ENCODE results near the gene WAPL. TPM values are rescaled to one million over a fixed set of nuclear protein-coding genes. Genes with fewer than 3 reads are reported as not detected.
A peak's percentile ranks its signal among the peaks of the same experiment; 100 is the strongest.

Gene WAPL
- total RNA-seq, 2 experiments from 2014 or later, result 51.1 to 75.7 TPM

GRCh38 chr10:86400705-86401587 is 120.6 kb downstream of the WAPL start:
- Histone ChIP-seq H3K79me2 (ENCODE audit: insufficient read depth, low read depth, low read length) (no peaks in the 10 kb centered on the region; the same call in 1 of the 2 replicates), H3K36me3 (ENCODE audit: insufficient read depth, low read length) (no peaks in the 10 kb centered on the region), H3K4me3 (ENCODE audit: low read depth, low read length, poor library complexity, severe bottlenecking) (peak overlapping the region; percentile 82), H3K9me2 (ENCODE audit: insufficient read depth, low read length) (no peaks in the 10 kb centered on the region), H3K27ac (ENCODE audit: low read depth, low read length, poor library complexity, severe bottlenecking) (peak overlapping the region; percentile 81), H2AFZ (ENCODE audit: low read length) (peak overlapping the region; percentile 59; the same call in 1 of the 2 replicates), H3K9me3 (ENCODE audit: low read length) (no peaks in the 10 kb centered on the region), H4K20me1 (ENCODE audit: insufficient read depth, low read length) (no peaks in the 10 kb centered on the region), H3K4me2 (ENCODE audit: low read length) (peak overlapping the region; percentile 88), H3K4me1 (ENCODE audit: insufficient read depth, low read length, poor library complexity, severe bottlenecking) (peaks cover 64% of the 10 kb centered on the region)
- ChIA-PET CTCF (ENCODE audit: unreplicated experiment) (interaction anchor here (0.6 to 2.6 kb wide), 7 partner anchors 10 to 179 kb away, joined by 3 to 13 read pairs (median 6); no protein-coding TSS in a partner anchor), POLR2A (interaction anchor here (0.5 to 7.2 kb wide), 17 partner anchors 9 to 321 kb away, joined by 3 to 113 read pairs (median 5); no protein-coding TSS in a partner anchor)
- BruUV-seq (replicated peaks), result TSS peak; percentile 29
- peak; percentile 59 for DNase-seq (ENCODE audit: low spot score)
- intact Hi-C loops (cut with micrococcal nuclease; ENCODE audit: unreplicated experiment), result loop anchor here (1.0 to 2.0 kb wide), 5 partner anchors 9 to 184 kb away; partner anchors contain the start of gene WAPL
- peak; percentile 22; the same call in 1 of the 2 replicates for TF ChIP-seq CTCF (conservative IDR thresholded peaks at IDR 0.05; ENCODE audit: low read length)
- TF ChIP-seq EZH2phosphoT487 (IDR thresholded peaks at IDR 0.05; ENCODE audit: borderline replicate concordance, low read depth, low read length), result no peak

GRCh38 chr10:86399879-86400704 is 121.5 kb downstream of the WAPL start:
- Histone ChIP-seq H3K4me2 (ENCODE audit: low read length) (peak overlapping the region; percentile 88), H2AFZ (ENCODE audit: low read length) (peak overlapping the region; percentile 74), H3K36me3 (ENCODE audit: insufficient read depth, low read length) (no peaks in the 10 kb centered on the region), H3K4me3 (ENCODE audit: low read depth, low read length, poor library complexity, severe bottlenecking) (peak overlapping the region; percentile 82), H3K79me2 (ENCODE audit: insufficient read depth, low read depth, low read length) (no peaks in the 10 kb centered on the region; the same call in 1 of the 2 replicates), H4K20me1 (ENCODE audit: insufficient read depth, low read length) (no peaks in the 10 kb centered on the region), H3K27ac (ENCODE audit: low read depth, low read length, poor library complexity, severe bottlenecking) (peak overlapping the region; percentile 81), H3K9me2 (ENCODE audit: insufficient read depth, low read length) (no peaks in the 10 kb centered on the region), H3K9me3 (ENCODE audit: low read length) (no peaks in the 10 kb centered on the region), H3K4me1 (ENCODE audit: insufficient read depth, low read length, poor library complexity, severe bottlenecking) (peaks cover 69% of the 10 kb centered on the region)
- ChIA-PET CTCF (ENCODE audit: unreplicated experiment) (interaction anchor here (0.9 to 2.6 kb wide), 7 partner anchors 9 to 184 kb away, joined by 3 to 13 read pairs (median 6); no protein-coding TSS in a partner anchor), POLR2A (interaction anchor here (0.6 to 7.2 kb wide), 17 partner anchors 8 to 286 kb away, joined by 3 to 113 read pairs (median 4); no protein-coding TSS in a partner anchor)
- intact Hi-C loops (cut with micrococcal nuclease; ENCODE audit: unreplicated experiment), result loop anchor here (1.0 to 10.0 kb wide), 6 partner anchors 8 to 695 kb away; partner anchors contain the start of genes GLUD1, SHLD2 and WAPL
- TF ChIP-seq CTCF (conservative IDR thresholded peaks at IDR 0.05; ENCODE audit: low read length), result peak; percentile 90
- no peak for TF ChIP-seq EZH2phosphoT487 (IDR thresholded peaks at IDR 0.05; ENCODE audit: borderline replicate concordance, low read depth, low read length)
- DNase-seq (ENCODE audit: low spot score), result peak; percentile 99
- no TSS peak for BruUV-seq (replicated peaks)
